Measurements from ENCODE around the gene LRRC42.

The LRRC42 gene

GRCh38 chr1:53942127-53942957 lies 3.8 kb upstream of the LRRC42 start:
- DNase-seq (ENCODE audit: low read depth in 4 of 4, low spot score in 1 of 4) = no peak

GRCh38 chr1:53943090-53943489 lies 3.1 kb upstream of the LRRC42 start:
- DNase-seq (ENCODE audit: low read depth in 4 of 4, low spot score in 1 of 4) = no peak

- no peak for DNase-seq (ENCODE audit: low read depth in 4 of 4, low spot score in 1 of 4)
These were observed 2.6 kb upstream of the LRRC42 start for GRCh38 chr1:53943490-53944043.

GRCh38 chr1:53944469-53945182 lies 1.5 kb upstream of the LRRC42 start:
- DNase-seq (ENCODE audit: low read depth in 4 of 4, low spot score in 1 of 4) = no peak

GRCh38 chr1:53945183-53945432 lies 1.0 kb upstream of the LRRC42 start:
- DNase-seq (ENCODE audit: low read depth in 4 of 4, low spot score in 1 of 4) = no peak

GRCh38 chr1:53945433-53946251 lies 508 bp upstream of the LRRC42 start, which contains the start of gene IFT25:
Gene IFT25 (minus strand): TSS chr1:53945699. CDS start chr1:53940082, 5,617 bp downstream.
- peak; percentile 95 to 100 (median 98) for DNase-seq (ENCODE audit: low read depth in 4 of 4, low spot score in 1 of 4)

GRCh38 chr1:53947172-53947907 lies 1.2 kb downstream of the LRRC42 start:
- no peak for DNase-seq (ENCODE audit: low read depth in 4 of 4, low spot score in 1 of 4)

GRCh38 chr1:53948291-53948690 lies 2.1 kb downstream of the LRRC42 start:
- DNase-seq (ENCODE audit: low read depth in 4 of 4, low spot score in 1 of 4) = no peak

- peak in 1 of 4 experiments; percentile 6 for DNase-seq (ENCODE audit: low read depth in 4 of 4, low spot score in 1 of 4)
These were observed 3.2 kb downstream of the LRRC42 start for GRCh38 chr1:53949023-53949990.

GRCh38 chr1:53951697-53952096 lies 5.5 kb downstream of the LRRC42 start:
- no peak for DNase-seq (ENCODE audit: low read depth in 4 of 4, low spot score in 1 of 4)

- DNase-seq (ENCODE audit: low read depth in 4 of 4, low spot score in 1 of 4) = no peak
These were observed 8.0 kb downstream of the LRRC42 start for GRCh38 chr1:53954128-53954527.

- no peak for DNase-seq (ENCODE audit: low read depth in 4 of 4, low spot score in 1 of 4)
These were observed 10.4 kb downstream of the LRRC42 start for GRCh38 chr1:53956308-53957168.

GRCh38 chr1:53957194-53957818 lies 11.2 kb downstream of the LRRC42 start:
- no peak for DNase-seq (ENCODE audit: low read depth in 4 of 4, low spot score in 1 of 4)

GRCh38 chr1:53959664-53960250 lies 13.6 kb downstream of the LRRC42 start:
- DNase-seq (ENCODE audit: low read depth in 4 of 4, low spot score in 1 of 4) = no peak

GRCh38 chr1:53962395-53962794 lies 16.2 kb downstream of the LRRC42 start:
- DNase-seq (ENCODE audit: low read depth in 4 of 4, low spot score in 1 of 4) = no peak

GRCh38 chr1:53963460-53963859 lies 17.3 kb downstream of the LRRC42 start:
- no peak for DNase-seq (ENCODE audit: low read depth in 4 of 4, low spot score in 1 of 4)

GRCh38 chr1:53964109-53964508 lies 18.0 kb downstream of the LRRC42 start:
- DNase-seq (ENCODE audit: low read depth in 4 of 4, low spot score in 1 of 4) = no peak

GRCh38 chr1:53966794-53967193 lies 20.6 kb downstream of the LRRC42 start:
- DNase-seq (ENCODE audit: low read depth in 4 of 4, low spot score in 1 of 4) = no peak

All from stimulated activated CD4-positive, alpha-beta T cell treated with anti-CD3 and anti-CD28 coated beads, Interleukin-1b, Interleukin-23, amount 100 ng/mL, for 24 hours (primary cell).